Liver (tissue), 2 donors: Measurements from ENCODE around the gene ALK.

ENCODE experiments used
- TF ChIP-seq, protein P1 (sequence below): IDR thresholded peaks from 2 replicates; pipeline ENCODE4 v1.6.1; 2016; ENCODE audit warnings: antibody characterized with exemption
- TF ChIP-seq, protein P2 (sequence below): fragments of 150-350 bp; IDR thresholded peaks from 2 replicates; pipeline ENCODE4 v1.5.1; 2017; ENCODE audit warnings: improper control_type of control experiment, low read depth, low read length; ENCODE audit not compliant: missing input control
- donor health status: healthy.

DNA sequence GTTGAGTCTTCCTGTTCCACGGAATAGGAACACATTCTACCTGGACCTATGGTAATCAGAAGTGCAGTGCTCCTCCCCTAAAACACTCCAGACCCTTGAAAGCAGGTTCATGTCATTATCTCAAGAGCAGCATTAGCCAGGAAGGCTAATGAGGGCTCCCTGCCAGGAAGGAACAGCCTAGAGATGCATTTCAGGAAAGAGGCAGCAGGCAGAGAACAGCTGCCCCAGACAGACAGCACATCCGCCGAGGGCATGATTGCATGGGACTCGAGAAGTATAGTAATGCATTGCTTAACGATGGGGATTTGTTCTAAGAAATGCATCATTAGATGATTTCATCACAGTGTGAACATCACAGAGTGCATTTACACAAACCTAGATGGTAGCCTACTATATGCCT, 171.5 kb downstream of the ALK start:
- TF ChIP-seq, protein P1, sequence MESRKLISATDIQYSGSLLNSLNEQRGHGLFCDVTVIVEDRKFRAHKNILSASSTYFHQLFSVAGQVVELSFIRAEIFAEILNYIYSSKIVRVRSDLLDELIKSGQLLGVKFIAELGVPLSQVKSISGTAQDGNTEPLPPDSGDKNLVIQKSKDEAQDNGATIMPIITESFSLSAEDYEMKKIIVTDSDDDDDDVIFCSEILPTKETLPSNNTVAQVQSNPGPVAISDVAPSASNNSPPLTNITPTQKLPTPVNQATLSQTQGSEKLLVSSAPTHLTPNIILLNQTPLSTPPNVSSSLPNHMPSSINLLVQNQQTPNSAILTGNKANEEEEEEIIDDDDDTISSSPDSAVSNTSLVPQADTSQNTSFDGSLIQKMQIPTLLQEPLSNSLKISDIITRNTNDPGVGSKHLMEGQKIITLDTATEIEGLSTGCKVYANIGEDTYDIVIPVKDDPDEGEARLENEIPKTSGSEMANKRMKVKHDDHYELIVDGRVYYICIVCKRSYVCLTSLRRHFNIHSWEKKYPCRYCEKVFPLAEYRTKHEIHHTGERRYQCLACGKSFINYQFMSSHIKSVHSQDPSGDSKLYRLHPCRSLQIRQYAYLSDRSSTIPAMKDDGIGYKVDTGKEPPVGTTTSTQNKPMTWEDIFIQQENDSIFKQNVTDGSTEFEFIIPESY: no peak
- TF ChIP-seq, protein P2, sequence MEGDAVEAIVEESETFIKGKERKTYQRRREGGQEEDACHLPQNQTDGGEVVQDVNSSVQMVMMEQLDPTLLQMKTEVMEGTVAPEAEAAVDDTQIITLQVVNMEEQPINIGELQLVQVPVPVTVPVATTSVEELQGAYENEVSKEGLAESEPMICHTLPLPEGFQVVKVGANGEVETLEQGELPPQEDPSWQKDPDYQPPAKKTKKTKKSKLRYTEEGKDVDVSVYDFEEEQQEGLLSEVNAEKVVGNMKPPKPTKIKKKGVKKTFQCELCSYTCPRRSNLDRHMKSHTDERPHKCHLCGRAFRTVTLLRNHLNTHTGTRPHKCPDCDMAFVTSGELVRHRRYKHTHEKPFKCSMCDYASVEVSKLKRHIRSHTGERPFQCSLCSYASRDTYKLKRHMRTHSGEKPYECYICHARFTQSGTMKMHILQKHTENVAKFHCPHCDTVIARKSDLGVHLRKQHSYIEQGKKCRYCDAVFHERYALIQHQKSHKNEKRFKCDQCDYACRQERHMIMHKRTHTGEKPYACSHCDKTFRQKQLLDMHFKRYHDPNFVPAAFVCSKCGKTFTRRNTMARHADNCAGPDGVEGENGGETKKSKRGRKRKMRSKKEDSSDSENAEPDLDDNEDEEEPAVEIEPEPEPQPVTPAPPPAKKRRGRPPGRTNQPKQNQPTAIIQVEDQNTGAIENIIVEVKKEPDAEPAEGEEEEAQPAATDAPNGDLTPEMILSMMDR: no peak
